ENCODE results near the gene TSPOAP1.

GRCh38 chr17:58332778-58333735 lies 4.5 kb upstream of the TSPOAP1 start:
- TF ChIP-seq CTCF (conservative IDR thresholded peaks at IDR 0.05 in 1 of 2, IDR thresholded peaks at IDR 0.05 in 1 of 2; ENCODE audit: extremely low read depth in 1 of 2, insufficient read depth in 1 of 2, low read depth in 1 of 2, low read length in 2 of 2) (no peak), EZH2 (IDR thresholded peaks at IDR 0.05; ENCODE audit: borderline replicate concordance, low read length) (no peak)

Measured in mammary epithelial cell (primary cell).